ENCODE measurements around the gene SLC25A23. TPM values are rescaled to one million over a fixed set of nuclear protein-coding genes. Genes with fewer than 3 reads are reported as not detected.

SLC25A23 gene
- total and polyA plus RNA-seq, 11 donors, result 64.4 to 208 (median 114) TPM

DNA sequence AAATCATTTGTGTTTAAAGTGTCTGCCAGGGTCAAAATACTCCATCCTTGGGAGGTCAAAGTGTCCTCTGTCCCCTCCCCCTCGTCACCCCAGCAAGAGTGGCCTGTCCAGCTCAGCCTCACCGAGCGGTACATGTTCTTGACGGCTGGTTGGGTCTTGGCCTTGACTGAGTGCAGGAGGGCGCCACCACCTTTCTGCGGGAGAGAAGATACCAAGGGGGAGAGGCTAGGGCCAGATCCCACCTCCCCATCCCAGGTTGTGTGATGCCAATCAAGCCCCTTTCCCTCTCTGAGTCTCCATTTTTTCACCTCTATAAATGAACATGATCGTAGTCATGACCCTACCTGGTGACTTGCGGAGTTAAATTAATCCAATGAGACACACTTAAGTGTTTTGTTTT lies 10.6 kb upstream of the SLC25A23 start:
- intact Hi-C loops (cut with DNase I), result no loop called here
- Histone ChIP-seq H3K4me3 (no peak overlapping the region), H3K9me3 (no peaks in the 10 kb centered on the region), H3K36me3 (peaks cover 0 to 10% (median 0%) of the 10 kb centered on the region in 9 donors), H3K27ac (no peak overlapping the region), H3K4me1 (no peaks in the 10 kb centered on the region), H3K27me3 (peaks cover under 1 to 21% (median 5%) of the 10 kb centered on the region in 9 donors)
- ATAC-seq (no peak), DNase-seq (no peak)
- TF ChIP-seq, protein P1, sequence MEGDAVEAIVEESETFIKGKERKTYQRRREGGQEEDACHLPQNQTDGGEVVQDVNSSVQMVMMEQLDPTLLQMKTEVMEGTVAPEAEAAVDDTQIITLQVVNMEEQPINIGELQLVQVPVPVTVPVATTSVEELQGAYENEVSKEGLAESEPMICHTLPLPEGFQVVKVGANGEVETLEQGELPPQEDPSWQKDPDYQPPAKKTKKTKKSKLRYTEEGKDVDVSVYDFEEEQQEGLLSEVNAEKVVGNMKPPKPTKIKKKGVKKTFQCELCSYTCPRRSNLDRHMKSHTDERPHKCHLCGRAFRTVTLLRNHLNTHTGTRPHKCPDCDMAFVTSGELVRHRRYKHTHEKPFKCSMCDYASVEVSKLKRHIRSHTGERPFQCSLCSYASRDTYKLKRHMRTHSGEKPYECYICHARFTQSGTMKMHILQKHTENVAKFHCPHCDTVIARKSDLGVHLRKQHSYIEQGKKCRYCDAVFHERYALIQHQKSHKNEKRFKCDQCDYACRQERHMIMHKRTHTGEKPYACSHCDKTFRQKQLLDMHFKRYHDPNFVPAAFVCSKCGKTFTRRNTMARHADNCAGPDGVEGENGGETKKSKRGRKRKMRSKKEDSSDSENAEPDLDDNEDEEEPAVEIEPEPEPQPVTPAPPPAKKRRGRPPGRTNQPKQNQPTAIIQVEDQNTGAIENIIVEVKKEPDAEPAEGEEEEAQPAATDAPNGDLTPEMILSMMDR (IDR thresholded peaks at IDR 0.05), result no peak
- no peak for TF ChIP-seq POLR2A (IDR thresholded peaks at IDR 0.05)
- 63 to 71% (median 67%) methylated on average over 8 of the region's 8 CpGs for WGBS, 4 donors

GRCh38 chr19:6467384-6467783 lies 7.8 kb upstream of the SLC25A23 start:
- Histone ChIP-seq H3K9me3 (no peaks in the 10 kb centered on the region), H3K4me3 (no peak overlapping the region), H3K27me3 (peaks cover 12 to 36% (median 20%) of the 10 kb centered on the region in 9 donors), H3K4me1 (peaks cover 0 to 6% (median 0%) of the 10 kb centered on the region in 12 donors), H3K27ac (no peak overlapping the region), H3K36me3 (no peaks in the 10 kb centered on the region)
- intact Hi-C loops (cut with DNase I), result no loop called here
- ATAC-seq (no peak), DNase-seq (no peak)
- TF ChIP-seq, protein P1 (IDR thresholded peaks at IDR 0.05), result no peak
- no peak for TF ChIP-seq POLR2A (IDR thresholded peaks at IDR 0.05)
- 57 to 71% (median 70%) methylated on average over 8 of the region's 8 CpGs for WGBS, 4 donors

DNA sequence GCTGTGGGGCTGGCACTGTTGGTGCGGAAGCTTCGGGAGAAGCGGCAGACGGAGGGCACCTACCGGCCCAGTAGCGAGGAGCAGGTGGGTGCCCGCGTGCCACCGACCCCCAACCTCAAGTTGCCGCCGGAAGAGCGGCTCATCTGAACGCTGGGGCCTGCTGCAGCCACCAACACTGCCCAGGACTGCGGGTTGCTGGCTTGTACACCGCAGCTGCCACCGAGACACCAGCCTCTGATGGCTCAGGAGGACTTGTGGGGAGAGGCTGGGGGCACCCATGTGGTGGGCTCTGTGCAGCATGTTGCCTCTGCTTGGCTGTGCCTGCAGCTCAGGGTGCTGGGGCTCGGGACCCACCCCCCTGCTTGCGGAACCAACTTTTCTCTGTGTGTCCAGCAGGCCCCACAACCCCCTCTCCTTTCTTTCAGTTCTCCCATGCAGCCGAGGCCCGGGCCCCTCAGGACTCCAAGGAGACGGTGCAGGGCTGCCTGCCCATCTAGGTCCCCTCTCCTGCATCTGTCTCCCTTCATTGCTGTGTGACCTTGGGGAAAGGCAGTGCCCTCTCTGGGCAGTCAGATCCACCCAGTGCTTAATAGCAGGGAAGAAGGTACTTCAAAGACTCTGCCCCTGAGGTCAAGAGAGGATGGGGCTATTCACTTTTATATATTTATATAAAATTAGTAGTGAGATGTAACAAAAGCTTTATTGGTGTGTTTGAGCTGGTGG lies 7.1 kb upstream of the SLC25A23 start:
- H3K36me3 ChIP-seq, result no peaks in the 10 kb centered on the region
- TF ChIP-seq, protein P1 (IDR thresholded peaks at IDR 0.05), result no peak
- no peak for TF ChIP-seq POLR2A (IDR thresholded peaks at IDR 0.05)
- 85 to 88% (median 87%) methylated on average over 15 to 21 of the region's 21 CpGs for WGBS, 4 donors

GRCh38 chr19:6465663-6466062 lies 6.1 kb upstream of the SLC25A23 start:
- WGBS, 4 donors, result 80 to 91% (median 88%) methylated on average over 8 of the region's 8 CpGs
- no peak for DNase-seq
- Histone ChIP-seq H3K27ac (no peak overlapping the region), H3K9me3 (no peaks in the 10 kb centered on the region), H3K4me1 (peaks cover 0 to 8% (median 2%) of the 10 kb centered on the region in 12 donors), H3K36me3 (no peaks in the 10 kb centered on the region), H3K27me3 (peaks cover 12 to 32% (median 20%) of the 10 kb centered on the region in 9 donors), H3K4me3 (no peak overlapping the region)
- ATAC-seq, result no peak
- intact Hi-C loops (cut with DNase I), result no loop called here
- TF ChIP-seq, protein P1 (IDR thresholded peaks at IDR 0.05), result no peak
- no peak for TF ChIP-seq POLR2A (IDR thresholded peaks at IDR 0.05)

More for the DNA sequence above, 7.1 kb upstream of the SLC25A23 start:
- H3K4me3 ChIP-seq, result no peak overlapping the region
- peaks cover 12 to 35% (median 20%) of the 10 kb centered on the region in 9 donors for H3K27me3 ChIP-seq
- DNase-seq, result no peak
- H3K27ac ChIP-seq, result no peak overlapping the region
- ATAC-seq, result no peak
- peaks cover 0 to 6% (median 0%) of the 10 kb centered on the region in 12 donors for H3K4me1 ChIP-seq
- intact Hi-C loops (cut with DNase I), result no loop called here
- no peaks in the 10 kb centered on the region for H3K9me3 ChIP-seq

All from heart left ventricle (tissue), 16 donors.